ENCODE data around the gene MOB3A. TPM values are rescaled to one million over a fixed set of nuclear protein-coding genes. Genes with fewer than 3 reads are reported as not detected.

Gene MOB3A
- total RNA-seq, 3 donors from 2014 or later: 128 to 137 (median 137) TPM

DNA sequence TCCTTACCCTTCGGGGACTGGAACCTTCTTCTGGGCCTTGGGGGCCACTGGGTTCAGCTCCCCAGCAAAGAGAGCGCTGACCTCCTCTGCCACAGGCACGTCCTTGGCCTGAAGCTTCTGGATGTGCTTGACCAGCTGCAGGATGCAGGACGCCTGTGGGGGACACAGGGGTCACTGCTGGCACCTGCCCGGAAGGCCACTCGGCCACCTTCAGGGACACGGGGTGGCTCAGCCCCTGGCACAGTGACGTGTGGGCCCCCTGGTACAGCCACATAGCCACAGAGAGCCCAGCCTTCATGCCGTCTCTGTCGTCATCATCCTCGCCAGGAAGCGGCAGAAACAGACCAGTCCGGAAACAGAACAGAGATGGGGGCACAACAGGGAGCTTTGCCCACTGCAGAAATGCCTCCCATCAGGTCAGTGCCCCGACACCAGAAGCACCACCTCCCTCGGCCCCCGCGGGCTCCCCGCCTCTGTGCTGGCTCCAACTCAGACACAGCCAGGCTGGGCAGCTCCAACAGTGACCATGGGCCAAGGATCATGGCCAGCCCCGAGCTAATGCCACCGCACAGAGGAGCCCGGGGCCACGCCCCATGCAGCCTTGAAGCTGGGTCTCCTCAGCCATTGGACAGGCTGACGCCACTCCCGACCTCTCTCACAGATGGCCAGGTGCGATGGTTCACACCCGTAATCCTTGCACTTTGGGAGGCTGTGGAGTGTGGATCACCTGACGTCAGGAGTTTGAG, 21.3 kb upstream of the MOB3A start:
- H3K9me3 Mint-ChIP-seq: no peaks in the 10 kb centered on the region
- ATAC-seq (no peak), DNase-seq (no peak)
- H3K36me3 Mint-ChIP-seq (ENCODE audit: insufficient read depth): peaks cover 40% of the 10 kb centered on the region
- peaks cover 5% of the 10 kb centered on the region for H3K4me1 Mint-ChIP-seq (ENCODE audit: low read depth)
- no peak overlapping the region for H3K4me3 Mint-ChIP-seq
- H3K27me3 Mint-ChIP-seq (ENCODE audit: low read depth): no peaks in the 10 kb centered on the region

DNA sequence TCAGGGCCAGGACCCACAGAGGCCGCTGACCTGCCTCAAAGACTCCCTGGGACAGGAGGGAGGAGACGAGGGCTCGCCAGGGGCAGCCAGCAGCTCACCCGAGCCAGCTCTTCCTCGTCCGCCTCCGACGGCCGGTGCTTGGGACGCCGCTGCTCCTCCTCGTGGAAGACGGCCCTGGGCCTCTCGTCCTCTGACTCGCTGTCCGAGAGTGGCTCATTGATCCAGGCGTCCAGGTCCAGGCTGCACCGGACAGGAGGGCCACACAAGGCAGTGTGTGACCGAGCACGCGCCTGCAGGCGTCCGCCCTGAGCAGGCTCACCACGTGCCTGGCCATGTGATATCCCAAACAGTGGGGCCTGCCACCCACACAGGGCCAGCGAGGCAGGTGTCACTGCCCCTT, 20.4 kb upstream of the MOB3A start:
- ATAC-seq (no peak), DNase-seq (no peak)
- Mint-ChIP-seq H3K36me3 (ENCODE audit: insufficient read depth) (peaks cover 42% of the 10 kb centered on the region), H3K4me1 (ENCODE audit: low read depth) (peaks cover 8% of the 10 kb centered on the region), H3K4me3 (no peak overlapping the region), H3K9me3 (no peaks in the 10 kb centered on the region), H3K27me3 (ENCODE audit: low read depth) (no peaks in the 10 kb centered on the region)

DNA sequence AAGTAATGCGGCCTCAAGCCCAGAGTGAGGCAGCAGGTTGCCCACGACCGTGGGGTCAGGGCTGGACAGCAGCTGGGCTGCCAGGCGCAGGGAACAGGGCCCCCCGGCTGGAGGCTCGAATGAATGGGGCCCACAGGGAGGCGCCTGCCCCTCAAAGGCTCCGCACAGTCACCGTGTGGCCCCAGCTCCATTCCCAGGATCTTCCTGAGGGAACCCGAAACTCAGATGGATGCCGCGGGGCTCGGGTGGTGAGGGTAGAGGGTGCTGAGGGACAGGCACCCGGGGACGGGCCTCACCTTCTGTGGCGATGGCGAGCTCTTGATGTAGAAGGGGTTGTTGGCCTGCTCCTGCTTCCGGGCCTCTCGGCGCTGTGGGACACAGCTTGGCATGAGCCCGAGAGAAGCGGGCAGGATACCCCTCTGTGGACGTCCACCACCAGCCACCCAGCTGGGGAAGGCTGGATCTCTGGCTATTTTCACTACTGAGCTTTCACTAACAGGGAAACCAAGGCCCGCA, 19.8 kb upstream of the MOB3A start:
- ATAC-seq (no peak), DNase-seq (no peak)
- Mint-ChIP-seq H3K27me3 (ENCODE audit: low read depth) (no peaks in the 10 kb centered on the region), H3K4me1 (ENCODE audit: low read depth) (peaks cover 8% of the 10 kb centered on the region), H3K36me3 (ENCODE audit: insufficient read depth) (peaks cover 37% of the 10 kb centered on the region), H3K9me3 (no peaks in the 10 kb centered on the region), H3K4me3 (no peak overlapping the region)

- peaks cover 31% of the 10 kb centered on the region for H3K36me3 Mint-ChIP-seq (ENCODE audit: insufficient read depth)
- no peak overlapping the region for H3K4me3 Mint-ChIP-seq
- peaks cover 8% of the 10 kb centered on the region for H3K4me1 Mint-ChIP-seq (ENCODE audit: low read depth)
These were observed 19.2 kb upstream of the MOB3A start for GRCh38 chr19:2115324-2115723.

GRCh38 chr19:2114821-2115220, 18.7 kb upstream of the MOB3A start:
- no peaks in the 10 kb centered on the region for H3K27me3 Mint-ChIP-seq (ENCODE audit: low read depth)
- ATAC-seq (no peak), DNase-seq (no peak)
- H3K4me3 Mint-ChIP-seq: no peak overlapping the region
- peaks cover 31% of the 10 kb centered on the region for H3K36me3 Mint-ChIP-seq (ENCODE audit: insufficient read depth)
- H3K9me3 Mint-ChIP-seq: no peaks in the 10 kb centered on the region
- peaks cover 8% of the 10 kb centered on the region for H3K4me1 Mint-ChIP-seq (ENCODE audit: low read depth)

More at GRCh38 chr19:2115324-2115723, 19.2 kb upstream of the MOB3A start:
- ATAC-seq: no peak
- no peaks in the 10 kb centered on the region for H3K27me3 Mint-ChIP-seq (ENCODE audit: low read depth)
- no peak for DNase-seq
- H3K9me3 Mint-ChIP-seq: no peaks in the 10 kb centered on the region

DNA sequence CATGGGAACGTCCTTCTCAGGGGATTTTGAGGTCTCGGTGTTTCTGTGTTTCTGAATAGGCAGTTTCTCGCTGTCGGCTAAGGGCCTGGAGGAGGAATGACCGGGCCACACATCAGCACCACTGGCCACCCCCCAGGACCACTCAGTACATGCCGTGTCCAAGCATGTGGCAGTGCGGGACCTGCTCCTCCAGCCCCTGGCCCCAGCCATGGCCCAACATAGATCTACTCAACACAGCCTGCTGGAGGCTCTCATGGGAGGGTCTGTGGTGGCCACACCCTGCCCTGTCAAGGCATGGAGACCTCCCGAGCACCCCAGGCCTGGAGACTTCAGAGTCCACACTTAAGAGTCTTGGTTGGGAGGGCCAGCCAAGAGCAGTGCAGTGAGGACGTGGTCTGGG, 18.1 kb upstream of the MOB3A start:
- DNase-seq: no peak
- Mint-ChIP-seq H3K4me1 (ENCODE audit: low read depth) (peaks cover 8% of the 10 kb centered on the region), H3K27me3 (ENCODE audit: low read depth) (no peaks in the 10 kb centered on the region), H3K36me3 (ENCODE audit: insufficient read depth) (peaks cover 32% of the 10 kb centered on the region), H3K9me3 (no peaks in the 10 kb centered on the region), H3K4me3 (no peak overlapping the region)
- ATAC-seq: no peak

DNA sequence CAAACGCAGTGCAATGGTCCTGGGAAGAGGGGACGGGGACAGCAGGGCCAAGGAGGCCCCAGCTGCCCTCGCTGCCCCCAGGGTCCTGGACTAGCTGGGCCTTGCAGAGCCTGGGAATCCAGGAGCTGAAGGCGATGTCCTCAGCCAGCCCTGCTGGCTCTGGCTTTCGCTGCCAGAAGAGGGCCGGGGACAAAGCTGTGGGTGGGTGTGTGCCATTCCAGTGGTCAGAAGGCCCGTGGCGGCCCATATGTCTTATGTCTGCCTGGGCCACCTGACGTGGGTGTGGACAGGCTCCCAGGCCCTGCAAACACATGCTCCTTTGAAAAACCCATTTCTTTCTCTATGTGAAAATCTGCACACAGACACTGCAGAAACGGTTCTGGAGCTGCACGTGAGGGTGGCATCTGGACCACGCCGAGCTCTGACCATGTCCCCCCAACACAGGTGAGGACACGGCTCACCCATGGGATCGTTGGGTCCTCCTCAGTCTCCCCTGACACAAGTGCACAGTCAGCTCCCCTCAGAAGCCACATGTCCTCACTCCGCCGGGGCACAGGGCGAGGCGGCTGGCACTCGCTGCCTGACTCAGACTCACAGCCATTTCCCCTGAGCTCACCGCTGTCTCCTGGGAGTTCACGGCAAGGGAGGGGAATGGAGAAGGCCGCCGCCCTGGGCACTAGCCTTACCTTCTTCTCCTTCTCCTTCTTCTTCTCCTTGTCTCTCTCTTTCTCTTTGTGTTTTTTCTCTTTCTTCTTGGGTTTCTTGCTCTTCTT, 17.5 kb upstream of the MOB3A start:
- Mint-ChIP-seq H3K9me3 (no peaks in the 10 kb centered on the region), H3K27me3 (ENCODE audit: low read depth) (no peaks in the 10 kb centered on the region), H3K4me3 (no peak overlapping the region), H3K36me3 (ENCODE audit: insufficient read depth) (peaks cover 32% of the 10 kb centered on the region), H3K4me1 (ENCODE audit: low read depth) (peaks cover 8% of the 10 kb centered on the region)
- no peak for ATAC-seq
- no peak for DNase-seq

- no peaks in the 10 kb centered on the region for H3K27me3 Mint-ChIP-seq (ENCODE audit: low read depth)
- ATAC-seq: peak in 1 of 2 donors; percentile 36
- peaks cover 8% of the 10 kb centered on the region for H3K4me1 Mint-ChIP-seq (ENCODE audit: low read depth)
- DNase-seq: no peak
- H3K9me3 Mint-ChIP-seq: no peaks in the 10 kb centered on the region
- peaks cover 31% of the 10 kb centered on the region for H3K36me3 Mint-ChIP-seq (ENCODE audit: insufficient read depth)
- H3K4me3 Mint-ChIP-seq: no peak overlapping the region
These were observed 16.6 kb upstream of the MOB3A start for GRCh38 chr19:2112516-2113320.

GRCh38 chr19:2111886-2112285, 15.8 kb upstream of the MOB3A start:
- H3K36me3 Mint-ChIP-seq (ENCODE audit: insufficient read depth): peaks cover 35% of the 10 kb centered on the region

DNA sequence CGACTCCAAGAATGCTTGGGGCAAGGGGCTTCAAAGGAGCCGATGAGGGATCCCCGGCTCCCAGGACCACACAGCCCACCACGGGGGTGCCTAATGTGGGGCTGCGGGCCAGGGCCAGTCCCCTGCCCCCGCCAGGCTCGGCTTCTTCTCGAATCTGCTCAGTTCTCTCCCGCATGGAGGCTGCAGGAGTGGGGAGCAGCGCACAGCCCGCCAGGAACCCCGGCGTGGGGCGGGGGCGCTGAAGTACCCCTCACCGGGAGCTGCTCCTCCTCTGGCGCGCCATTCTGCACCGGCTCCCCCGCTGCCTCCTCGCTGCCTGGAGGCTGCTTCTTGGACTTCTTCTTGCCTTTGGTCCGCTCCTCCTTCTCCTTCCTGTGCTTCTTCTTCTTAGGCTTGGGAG, 15.3 kb upstream of the MOB3A start:
- DNase-seq: no peak
- H3K4me1 Mint-ChIP-seq (ENCODE audit: low read depth): peaks cover 8% of the 10 kb centered on the region
- no peaks in the 10 kb centered on the region for H3K9me3 Mint-ChIP-seq
- no peak for ATAC-seq
- H3K4me3 Mint-ChIP-seq: no peak overlapping the region
- peaks cover 39% of the 10 kb centered on the region for H3K36me3 Mint-ChIP-seq (ENCODE audit: insufficient read depth)
- H3K27me3 Mint-ChIP-seq (ENCODE audit: low read depth): no peaks in the 10 kb centered on the region

More at GRCh38 chr19:2111886-2112285, 15.8 kb upstream of the MOB3A start:
- no peaks in the 10 kb centered on the region for H3K27me3 Mint-ChIP-seq (ENCODE audit: low read depth)
- no peaks in the 10 kb centered on the region for H3K9me3 Mint-ChIP-seq
- H3K4me1 Mint-ChIP-seq (ENCODE audit: low read depth): peaks cover 8% of the 10 kb centered on the region
- no peak for ATAC-seq
- H3K4me3 Mint-ChIP-seq: no peak overlapping the region
- DNase-seq: no peak

DNA sequence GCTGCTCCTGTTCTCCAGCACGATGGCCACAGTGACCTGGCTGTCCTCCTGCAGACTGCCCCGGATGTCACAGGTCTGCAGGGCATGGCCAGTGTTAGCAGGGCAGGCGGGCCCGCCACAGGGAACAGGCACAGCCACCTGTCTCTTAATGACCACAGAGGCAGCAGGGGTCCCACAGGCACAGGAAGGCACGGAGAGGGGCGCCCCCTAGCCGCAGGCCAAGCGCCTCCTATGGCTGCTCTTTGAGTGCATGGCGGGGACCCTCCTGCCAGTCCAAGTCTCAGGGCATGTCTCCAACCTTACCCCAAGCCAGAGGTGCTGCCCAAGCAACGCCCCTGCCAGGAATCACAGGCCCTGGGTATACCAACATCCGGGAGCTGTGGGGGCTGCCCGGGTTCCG, 14.7 kb upstream of the MOB3A start:
- DNase-seq: no peak
- no peaks in the 10 kb centered on the region for H3K27me3 Mint-ChIP-seq (ENCODE audit: low read depth)
- H3K4me3 Mint-ChIP-seq: no peak overlapping the region
- no peak for ATAC-seq
- no peaks in the 10 kb centered on the region for H3K9me3 Mint-ChIP-seq
- H3K36me3 Mint-ChIP-seq (ENCODE audit: insufficient read depth): peaks cover 44% of the 10 kb centered on the region
- peaks cover 8% of the 10 kb centered on the region for H3K4me1 Mint-ChIP-seq (ENCODE audit: low read depth)

- H3K36me3 Mint-ChIP-seq (ENCODE audit: insufficient read depth): peaks cover 47% of the 10 kb centered on the region
- H3K9me3 Mint-ChIP-seq: no peaks in the 10 kb centered on the region
- no peak for DNase-seq
- ATAC-seq: no peak
- no peaks in the 10 kb centered on the region for H3K27me3 Mint-ChIP-seq (ENCODE audit: low read depth)
- H3K4me3 Mint-ChIP-seq: no peak overlapping the region
- H3K4me1 Mint-ChIP-seq (ENCODE audit: low read depth): peaks cover 8% of the 10 kb centered on the region
These were observed 13.1 kb upstream of the MOB3A start for GRCh38 chr19:2109046-2109864.

- ATAC-seq: no peak
- Mint-ChIP-seq H3K4me1 (ENCODE audit: low read depth) (peaks cover 4% of the 10 kb centered on the region), H3K4me3 (no peak overlapping the region), H3K36me3 (ENCODE audit: insufficient read depth) (peaks cover 48% of the 10 kb centered on the region), H3K27me3 (ENCODE audit: low read depth) (no peaks in the 10 kb centered on the region), H3K9me3 (no peaks in the 10 kb centered on the region)
- no peak for DNase-seq
These were observed 12.3 kb upstream of the MOB3A start for GRCh38 chr19:2108251-2109016.
